ENCODE data around the gene ARID1B.
"Not testable (repeated sequence)": the region's sequence is repeated elsewhere in the genome, so short reads cannot be mapped to it uniquely, and the experiment has no call there.

The ARID1B gene

DNA sequence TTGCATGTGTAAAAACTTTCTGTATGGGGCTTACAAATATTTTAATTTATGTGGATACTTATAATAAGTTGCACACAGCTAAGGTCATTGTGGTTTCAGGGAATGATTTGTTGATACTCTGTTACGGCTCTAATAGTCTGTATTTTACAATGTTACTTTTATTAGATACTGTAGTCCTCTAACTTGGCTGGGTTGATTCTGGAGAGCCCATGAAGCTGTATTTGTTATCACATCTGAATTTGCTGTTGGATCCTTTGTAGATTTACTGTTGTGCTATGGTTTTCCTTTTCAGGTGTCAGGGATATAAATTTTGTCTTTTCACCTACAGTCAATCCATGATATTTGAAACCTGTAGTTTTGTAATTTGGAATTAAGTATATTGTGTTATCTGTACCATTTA, 161.0 kb downstream of the ARID1B start:
- no peak for DNase-seq (ENCODE audit: low read depth in 2 of 2)

DNA sequence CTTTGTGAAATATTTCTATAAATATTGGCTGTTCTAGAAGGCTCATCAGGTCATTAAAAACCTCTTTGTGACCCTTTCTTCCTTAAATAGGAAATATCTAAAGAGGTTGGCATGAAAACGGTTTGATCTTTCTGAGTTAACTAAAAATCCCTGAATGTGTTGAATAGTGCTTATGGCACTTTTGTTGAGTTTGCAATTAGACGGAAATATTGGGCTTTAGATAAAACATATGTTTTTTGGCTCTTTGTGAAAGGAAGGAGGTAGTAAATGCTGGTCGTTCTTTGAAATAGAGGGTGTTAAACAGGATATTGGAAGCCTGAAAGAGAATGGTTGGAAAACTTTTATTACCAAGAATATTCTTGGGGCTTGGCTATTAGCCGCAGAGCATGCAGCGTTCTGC, 163.0 kb downstream of the ARID1B start:
- DNase-seq (ENCODE audit: low read depth in 2 of 2), result no peak

DNA sequence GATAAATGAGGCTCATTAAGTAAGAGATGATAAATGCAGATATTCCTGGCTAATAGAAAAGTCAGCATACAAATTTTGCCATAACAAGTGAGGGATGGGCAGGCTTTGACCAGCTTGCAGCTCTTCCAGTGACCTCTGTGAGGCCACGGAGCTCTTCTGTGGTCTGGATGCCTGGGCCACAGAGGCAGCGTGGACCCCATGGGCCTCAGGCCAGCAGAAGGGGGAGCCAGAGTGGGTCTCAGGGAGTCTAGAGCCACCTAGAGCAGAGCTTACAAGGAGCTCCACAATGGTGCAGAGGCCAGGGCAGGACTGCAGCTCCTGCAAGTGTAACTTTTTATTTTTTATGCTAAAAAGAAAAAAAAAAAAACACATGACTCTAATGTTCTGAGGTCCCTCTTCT, 165.1 kb downstream of the ARID1B start:
- DNase-seq (ENCODE audit: low read depth in 2 of 2), result no peak

DNA sequence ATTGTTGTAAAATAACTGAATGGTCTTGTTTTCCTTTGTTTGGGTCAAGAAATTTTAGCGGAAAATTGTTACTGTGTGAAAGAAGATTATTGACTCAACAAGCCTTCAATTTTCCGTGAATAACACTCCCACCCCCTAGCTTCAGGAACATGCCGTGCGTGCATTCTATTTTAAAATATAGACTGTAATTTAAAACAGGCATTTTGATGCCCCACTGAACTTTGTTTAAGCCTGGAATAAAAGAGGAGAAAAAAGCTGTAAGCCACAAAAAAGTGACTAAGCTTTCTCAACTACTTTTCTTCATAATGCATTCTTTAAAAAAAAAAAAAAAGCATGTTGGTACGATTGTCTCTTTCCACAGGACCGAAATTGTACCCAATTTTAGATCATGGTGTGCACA, 166.0 kb downstream of the ARID1B start:
- no peak for DNase-seq (ENCODE audit: low read depth in 2 of 2)

DNA sequence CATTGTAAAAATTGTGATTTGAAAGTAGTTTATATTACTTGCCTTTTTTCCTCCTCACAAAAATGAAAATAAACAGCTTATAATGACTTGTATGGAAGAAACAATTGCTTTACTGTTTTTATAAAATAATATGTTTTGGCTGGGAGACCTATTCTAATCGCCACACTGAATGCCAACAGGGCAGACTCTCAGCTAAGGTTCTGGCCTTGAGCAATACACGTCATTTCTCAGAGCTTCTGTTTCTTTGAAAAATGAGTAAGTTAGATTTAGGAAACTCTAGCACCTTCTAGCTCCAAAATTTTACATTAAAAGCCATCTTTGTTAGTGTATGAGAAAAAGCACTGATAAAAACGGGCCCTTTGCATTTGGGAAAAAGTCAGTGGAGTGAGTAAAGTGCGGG, 166.6 kb downstream of the ARID1B start:
- no peak for DNase-seq (ENCODE audit: low read depth in 2 of 2)

DNA sequence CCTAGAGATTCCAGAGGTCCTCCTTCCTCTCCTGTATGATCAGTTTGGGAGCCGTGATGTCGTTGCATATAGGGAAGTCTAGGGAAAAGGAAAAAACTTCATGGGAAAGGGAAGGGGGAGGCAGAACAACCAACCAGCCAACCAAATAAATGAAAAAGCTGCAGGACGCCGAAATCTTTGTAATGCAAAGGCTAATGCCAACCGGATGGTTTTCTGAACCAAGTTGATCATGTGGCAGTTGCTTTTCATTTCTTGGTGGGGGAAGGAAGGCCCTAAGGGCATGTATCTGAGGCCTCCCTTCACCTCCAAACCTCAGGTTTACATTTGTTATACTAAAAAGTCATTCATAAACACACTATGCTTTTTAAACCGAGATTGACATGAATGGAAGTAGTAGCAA, 167.2 kb downstream of the ARID1B start:
- no peak for DNase-seq (ENCODE audit: low read depth in 2 of 2)

DNA sequence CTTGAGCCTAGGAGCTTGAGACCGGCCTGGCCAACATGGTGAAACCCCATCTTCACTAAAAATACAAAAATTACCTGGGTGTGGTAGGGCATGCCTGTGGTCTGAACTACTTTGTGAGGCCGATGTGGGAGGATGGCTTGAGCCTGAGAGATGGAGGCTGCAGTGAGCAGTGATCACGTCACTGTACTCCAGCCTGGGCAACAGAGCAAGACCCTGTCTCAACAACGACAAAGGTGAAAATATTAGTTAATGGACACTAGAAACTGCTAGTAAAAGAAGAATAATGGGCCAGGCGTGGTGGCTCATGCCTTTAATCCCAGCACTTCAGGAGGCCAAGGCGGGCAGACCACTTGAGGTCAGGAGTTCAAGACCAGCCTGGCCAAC, 168.6 kb downstream of the ARID1B start:
- not testable (repeated sequence) for DNase-seq (ENCODE audit: low read depth in 2 of 2)

DNA sequence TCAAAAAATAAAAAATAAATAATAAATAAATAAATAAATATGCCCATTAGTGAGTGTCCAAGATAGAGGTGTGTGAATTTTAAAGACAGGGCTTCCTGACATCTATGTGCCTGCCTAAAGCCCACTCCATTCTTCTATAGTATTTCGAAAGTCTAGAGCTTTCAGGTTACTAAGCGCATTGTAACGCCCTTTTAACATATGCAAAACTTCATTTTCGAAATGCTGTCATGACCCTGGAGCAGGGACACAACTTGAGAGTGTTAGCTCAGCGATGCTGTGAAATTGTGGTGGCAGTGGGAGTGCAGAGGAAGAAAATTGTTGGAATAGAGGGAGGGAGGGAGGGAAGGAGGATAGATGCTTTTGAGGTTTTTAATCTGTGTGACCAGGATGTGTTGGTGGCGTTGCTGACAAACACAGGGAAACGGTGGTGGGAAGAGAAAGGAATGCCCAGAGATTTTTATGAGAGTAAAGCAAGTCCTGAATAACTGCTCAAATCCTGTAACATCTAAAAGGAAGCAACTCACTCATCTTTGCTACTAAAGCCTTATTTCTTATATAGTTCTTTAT, 169.3 kb downstream of the ARID1B start:
- no peak for DNase-seq (ENCODE audit: low read depth in 2 of 2)

DNA sequence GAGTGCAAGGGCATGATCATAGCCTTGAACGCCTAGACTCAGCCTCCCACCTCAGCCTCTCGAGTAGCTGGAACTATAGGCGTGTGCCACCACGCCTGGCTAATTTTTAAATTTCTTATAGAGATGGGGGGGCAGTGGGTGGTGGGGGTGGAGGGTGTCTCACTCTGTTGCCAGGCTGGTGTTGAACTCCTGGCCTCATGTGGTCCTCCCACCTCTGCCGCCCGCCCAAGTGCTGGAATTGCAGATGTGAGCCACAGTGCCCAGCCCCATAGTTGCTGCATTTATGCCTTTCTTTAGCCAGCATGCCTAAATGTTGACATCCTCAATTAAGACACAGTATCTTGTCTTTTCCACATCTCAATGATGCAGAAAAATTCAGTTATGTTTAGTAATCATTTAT, 171.1 kb downstream of the ARID1B start:
- DNase-seq (ENCODE audit: low read depth in 2 of 2), result no peak

DNA sequence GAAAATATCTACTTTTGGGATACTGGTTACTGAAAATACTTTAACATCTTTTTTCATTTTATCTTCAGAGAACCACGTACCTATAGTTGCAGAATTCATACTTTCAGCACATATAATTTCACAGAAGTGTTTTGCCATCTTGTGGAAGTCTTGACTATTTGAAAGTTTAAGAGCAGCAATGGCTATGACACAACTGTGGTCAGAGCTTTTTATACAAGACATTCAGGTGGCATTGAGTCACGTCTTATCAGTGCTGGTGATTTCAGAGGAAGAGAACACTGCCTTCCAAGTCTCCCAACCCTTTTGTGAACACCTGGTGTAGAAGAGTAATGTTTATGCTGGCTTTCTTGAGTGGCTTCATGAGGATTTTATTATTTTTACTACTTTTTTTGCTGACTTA, 171.6 kb downstream of the ARID1B start:
- no peak for DNase-seq (ENCODE audit: low read depth in 2 of 2)

DNA sequence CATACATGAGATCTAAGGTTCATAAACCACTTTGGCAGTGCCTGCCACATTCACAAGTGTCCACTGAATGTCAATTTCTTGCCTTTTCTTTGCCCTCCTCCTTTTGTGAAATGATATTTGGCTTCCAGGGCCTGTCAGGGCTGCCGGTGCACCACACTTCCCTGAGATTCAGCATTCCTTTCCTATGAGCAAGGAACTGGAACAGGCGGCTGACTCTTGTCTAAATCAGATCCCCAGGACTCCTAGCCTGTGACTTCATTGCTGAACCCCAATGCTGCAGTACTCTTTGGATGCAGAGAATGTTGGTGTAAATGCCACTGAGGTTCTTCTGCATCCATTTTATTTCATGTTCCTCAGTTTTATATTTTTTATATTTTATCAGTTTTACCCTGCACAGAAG, 172.2 kb downstream of the ARID1B start:
- no peak for DNase-seq (ENCODE audit: low read depth in 2 of 2)

DNA sequence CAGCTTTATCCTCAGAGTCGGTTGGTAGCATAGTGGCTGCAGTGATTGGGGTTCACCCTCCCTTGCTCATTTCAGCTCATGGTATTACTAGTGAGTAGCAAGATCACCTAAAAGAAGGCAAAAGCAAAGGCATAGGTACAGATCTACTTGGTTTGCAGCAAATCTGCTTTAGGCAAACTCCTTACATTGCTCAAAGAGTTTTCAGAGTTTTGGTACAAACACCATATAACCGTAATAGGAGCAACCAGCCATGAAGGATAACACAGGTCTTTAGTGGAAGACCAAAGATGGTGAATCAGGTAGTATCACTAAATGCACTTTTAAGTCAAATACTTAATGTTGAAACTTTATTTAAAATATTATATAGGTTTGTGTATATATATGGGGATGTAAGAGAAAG, 172.9 kb downstream of the ARID1B start:
- DNase-seq (ENCODE audit: low read depth in 2 of 2), result no peak

DNA sequence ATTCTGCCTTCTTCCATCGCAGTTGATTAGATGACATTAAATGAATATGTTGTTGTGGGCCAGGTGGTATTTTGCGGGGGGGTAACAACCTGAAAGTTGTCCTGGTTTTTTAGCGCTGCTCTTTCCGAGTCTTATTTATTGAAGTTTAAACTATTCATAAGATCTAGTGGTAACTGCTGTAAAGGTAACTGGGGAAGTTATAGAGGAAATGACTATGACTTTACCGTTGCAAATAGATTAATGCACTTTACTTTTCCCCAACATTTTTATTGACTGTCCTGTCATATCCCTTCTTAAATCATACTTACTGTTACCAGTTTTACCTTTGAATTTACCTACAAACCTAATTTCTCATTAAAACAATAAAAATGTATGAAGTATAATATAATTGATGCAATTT, 173.4 kb downstream of the ARID1B start:
- no peak for DNase-seq (ENCODE audit: low read depth in 2 of 2)

DNA sequence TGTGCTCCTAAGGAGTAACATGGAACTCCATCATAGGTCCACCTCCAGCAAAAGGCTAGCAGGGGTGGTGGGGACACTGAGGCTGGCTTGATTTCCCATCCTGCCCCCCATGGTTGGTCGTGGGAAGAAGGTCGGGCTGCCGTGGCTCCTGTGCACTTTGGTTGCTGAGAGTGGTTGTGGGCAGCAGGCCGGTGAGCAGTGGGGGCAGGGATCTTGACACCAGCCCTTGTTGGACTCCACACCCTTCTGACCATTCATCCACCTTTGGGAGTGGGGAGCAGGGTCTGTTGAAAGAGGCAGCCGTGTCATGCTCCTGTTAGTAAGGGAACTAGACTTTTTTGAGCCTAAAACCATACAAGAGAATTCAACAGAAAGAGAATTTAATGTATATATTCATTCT, 175.2 kb downstream of the ARID1B start:
- DNase-seq (ENCODE audit: low read depth in 2 of 2), result no peak

DNA sequence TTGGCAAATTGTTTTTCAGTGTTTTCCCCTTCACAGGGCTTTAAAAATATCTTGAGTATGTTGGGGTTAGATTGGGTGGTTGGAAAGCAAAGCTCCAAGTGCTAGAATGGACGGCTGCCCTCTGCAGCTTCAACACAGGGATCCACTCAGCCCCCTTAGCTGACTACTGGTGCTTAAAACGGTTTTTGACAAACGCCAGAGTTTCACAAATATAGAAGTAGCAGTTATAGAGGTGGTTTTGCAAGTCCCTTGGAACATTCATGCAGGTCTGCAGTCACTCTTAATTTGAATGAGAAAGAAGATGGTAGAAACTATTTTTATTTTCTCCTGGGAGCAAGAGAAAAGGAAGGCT, 175.9 kb downstream of the ARID1B start:
- DNase-seq (ENCODE audit: low read depth in 2 of 2), result no peak

DNA sequence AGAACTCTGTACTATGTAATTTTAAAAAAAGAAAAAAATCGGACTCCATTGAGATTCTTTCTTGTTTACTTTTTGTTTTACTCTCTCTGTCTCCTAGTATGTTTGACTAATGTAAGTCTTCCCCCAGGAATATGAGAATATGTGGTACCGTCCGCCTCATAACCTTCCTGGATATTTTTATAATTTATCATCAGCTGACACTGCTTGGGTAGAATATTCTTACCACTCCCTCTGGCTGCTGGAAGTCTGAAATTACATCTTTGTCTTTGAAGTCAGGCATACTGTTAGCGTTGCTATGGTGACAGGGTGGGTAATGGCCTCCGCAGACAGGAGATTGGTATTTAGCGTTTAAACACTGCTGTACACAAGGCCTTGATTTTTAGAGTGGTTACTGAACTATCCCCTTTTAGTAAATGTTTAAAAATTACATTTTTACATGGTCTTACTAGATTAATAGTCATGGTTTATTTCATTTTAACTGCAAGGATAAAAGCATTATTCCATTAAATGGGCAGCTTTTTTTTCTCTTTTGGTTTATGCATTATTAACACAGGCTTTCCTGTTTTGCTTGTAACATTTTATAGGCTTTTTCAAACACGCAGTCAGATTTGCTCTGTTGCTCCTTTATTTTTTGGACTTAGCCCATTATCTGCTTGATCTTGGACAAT, 176.4 kb downstream of the ARID1B start:
- DNase-seq (ENCODE audit: low read depth in 2 of 2), result peak; percentile 94 to 96

DNA sequence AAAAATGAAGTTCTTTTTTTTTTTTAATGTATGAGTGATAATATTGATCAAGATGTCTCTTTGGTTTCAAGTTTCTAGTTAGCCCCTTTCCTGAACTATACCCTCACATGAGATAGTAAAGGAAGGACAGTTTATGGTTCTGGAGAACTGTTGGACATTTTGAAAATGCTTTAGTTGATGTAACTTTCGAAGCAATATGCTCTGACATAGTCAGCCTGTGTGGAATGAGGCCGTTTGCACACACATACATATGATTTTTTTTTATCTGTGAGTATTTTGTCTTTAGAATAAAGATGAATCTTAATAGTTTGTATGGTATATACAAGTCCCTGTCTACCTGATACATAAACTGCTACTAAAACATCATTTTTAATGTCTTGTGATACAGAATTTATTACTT, 177.0 kb downstream of the ARID1B start:
- no peak for DNase-seq (ENCODE audit: low read depth in 2 of 2)

DNA sequence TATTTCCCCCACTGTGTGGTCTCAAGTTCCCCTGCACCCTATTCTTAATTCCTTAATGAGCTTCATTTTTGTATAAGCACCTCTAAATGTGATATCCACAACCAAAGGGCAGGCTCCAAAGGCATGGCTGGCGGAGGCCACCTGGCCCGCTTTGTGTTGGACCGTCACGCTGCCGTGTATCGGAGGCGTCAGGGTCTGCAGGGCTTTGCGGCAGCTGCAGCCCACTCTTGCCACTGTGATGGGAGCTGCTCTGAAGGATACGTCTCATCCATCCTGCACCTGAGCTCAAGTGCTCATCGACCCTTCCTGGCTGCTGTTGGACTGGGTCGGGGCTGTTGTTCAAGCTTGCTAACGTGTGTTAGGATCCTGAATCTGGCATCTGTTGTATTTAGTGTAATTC, 177.6 kb downstream of the ARID1B start:
- DNase-seq (ENCODE audit: low read depth in 2 of 2), result no peak

DNA sequence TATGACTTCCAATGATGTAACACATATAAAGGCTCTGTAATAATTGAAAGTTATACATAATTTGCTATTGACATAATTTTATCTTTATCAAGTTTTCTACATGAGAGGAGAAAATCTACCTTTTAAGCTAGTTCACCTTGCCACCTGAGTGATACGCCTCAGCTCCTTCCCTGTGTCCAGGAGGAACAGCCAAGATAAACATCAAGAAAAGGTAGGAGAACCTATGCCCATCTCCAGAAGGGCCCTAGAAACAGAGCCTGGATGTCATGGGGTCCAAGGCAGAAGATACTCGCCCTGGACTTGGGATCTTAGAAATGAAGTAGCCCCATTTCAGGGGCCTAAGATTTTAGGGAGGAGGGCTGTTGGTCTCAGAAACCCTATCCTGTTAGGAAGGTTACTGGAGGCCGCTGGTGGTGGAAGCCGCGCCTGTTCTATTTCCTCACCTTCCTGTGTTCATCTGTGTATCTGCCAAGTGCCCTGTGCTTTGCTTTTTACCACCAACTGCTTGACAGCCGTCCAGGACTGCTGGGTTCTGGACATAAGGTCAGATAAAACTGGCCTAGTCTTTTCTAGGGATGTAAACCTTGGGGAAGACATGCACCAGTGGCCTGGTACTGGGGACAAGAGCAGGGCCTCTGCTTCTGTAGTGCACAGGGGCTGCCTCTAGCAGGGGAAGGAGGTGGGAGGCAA, 178.5 kb downstream of the ARID1B start:
- DNase-seq (ENCODE audit: low read depth in 2 of 2), result no peak

DNA sequence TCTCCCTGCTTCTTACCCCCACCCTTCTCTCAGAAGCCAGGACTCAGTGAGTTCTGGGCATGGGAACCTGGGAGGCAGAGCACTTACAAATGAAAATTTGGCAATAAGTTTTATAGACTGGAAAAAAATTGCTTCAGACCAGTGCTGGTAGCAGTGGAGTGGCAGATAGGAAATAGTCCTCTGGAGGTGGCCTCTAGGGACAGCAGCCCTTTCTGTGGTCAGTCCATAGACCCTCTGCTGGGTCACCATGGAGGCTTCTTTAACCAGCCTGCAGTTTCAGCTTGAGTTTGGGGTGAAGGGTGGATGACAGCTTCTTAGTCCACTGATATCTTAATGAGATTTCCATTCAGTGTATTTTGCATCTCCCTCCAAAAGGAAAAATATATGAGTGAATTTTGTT, 179.1 kb downstream of the ARID1B start:
- no peak for DNase-seq (ENCODE audit: low read depth in 2 of 2)

DNA sequence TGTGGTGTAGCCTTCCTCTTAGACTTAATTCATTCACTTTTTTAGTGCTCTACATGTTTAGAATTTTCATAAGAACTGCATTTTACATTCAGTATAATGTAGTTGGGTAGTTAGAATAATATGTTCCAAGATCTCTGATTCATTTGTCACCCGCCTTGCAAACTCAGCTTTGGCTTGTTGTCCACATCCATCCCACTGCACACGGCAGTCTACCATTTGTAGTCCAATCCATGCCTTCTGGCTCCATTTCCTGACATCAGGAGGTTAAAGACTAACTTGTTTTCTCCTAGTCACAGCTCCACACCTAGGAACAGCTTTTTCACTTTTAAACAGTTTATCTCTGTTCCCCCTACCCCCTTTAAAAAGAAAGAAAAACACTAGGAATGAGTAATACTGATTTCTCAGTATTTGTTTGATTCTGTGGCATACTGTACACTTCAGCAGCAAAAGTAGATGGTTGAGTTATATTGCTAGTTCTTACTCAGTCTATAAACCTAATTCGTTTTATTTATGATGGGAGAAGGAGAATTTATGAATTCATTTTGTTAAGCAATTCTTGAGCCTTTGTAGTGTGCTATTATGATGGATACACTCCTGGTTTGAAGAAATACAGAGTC, 180.9 kb downstream of the ARID1B start:
- no peak for DNase-seq (ENCODE audit: low read depth in 2 of 2)

DNA sequence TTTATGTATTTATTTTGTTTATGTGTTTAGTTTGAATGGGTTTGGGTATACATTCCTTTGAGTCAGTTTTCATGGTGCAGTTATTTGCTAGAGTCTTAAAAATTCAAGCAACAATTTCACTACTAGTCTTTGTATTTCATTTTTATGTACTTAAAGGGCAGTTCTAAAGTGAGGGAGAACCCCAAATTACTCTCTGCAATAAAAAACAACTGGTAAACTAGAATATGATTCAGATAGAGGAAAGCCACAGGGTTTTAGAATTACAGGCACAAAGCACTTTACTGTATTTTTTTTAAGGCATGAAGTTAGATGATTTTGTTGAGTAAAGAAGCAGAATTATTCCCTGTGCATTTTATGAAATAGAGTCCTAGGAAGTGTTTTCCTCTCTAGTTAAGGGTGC, 183.3 kb downstream of the ARID1B start:
- no peak for DNase-seq (ENCODE audit: low read depth in 2 of 2)

DNA sequence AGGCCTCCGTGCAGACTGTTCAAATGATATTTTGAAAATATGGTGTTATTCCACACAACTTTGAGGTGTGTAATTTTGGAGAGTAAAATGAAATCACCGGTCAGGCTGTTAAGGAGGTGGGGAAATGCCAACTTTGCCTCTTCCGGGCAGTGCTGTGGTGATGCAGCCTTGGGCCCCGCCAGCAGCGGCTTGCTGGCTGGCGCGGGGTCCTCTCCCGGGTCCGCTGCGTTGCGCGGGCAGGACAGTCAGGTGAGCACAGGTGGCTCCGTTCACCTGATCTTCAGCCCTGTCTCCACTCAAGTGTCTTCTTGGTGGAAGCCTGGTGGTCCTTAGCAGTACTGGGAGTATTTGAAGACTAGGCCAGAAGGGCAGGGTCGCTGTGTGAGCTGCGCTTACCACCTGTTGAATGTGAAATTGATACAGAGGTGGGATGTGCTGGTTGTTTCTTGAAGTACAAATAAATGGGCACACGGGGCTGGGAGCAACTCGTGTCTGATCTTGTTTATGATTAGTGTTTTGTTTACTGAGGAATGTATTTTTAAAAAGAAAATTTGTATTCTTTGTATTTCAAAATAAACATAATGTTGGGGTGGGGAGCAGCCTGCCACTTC, 184.2 kb downstream of the ARID1B start:
- DNase-seq (ENCODE audit: low read depth in 2 of 2), result no peak
